ENCODE data around the gene SHB.
A peak's percentile ranks its signal among the peaks of the same experiment; 100 is the strongest.

Gene SHB

DNA sequence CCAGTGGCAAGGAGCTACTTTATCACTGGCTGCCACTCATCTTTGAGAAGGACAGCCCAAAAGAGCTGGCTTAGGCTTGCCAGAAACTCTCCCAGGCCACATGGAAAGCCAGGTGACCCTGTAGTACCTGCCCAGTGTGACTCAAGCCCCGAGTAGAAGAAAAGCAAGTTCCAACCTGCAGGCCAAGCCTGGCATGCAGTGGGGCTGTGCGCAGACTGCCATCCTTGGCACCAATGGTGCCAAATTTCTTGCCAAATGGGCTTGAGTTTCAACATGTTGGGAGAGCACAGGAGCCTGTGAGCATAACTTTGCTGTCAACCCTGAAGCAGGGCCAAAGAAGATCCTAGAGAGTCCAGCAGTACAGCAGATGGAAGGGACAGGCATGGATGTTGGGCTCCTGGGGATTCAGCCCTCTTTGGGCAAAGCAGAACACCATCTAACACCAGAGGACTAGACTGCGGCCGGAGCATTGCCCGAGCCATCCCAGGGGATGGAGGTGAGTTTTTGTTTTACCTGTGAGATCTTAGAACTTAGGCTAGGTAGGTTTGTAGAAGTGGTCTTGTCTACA lies 27.3 kb upstream of the SHB start:
- DNase-seq (ENCODE audit: low read depth in 1 of 2, low spot score in 1 of 2) = peak in 1 of 2 experiments; percentile 16
- TF ChIP-seq JUND (IDR thresholded peaks at IDR 0.05; ENCODE audit: low read depth) = no peak
- in situ Hi-C loops (cut with HindIII; ENCODE audit: low pct_unique_long_range_greater_than_20kb, low sequenced_read_pairs) = no loop called here

- in situ Hi-C loops (cut with HindIII; ENCODE audit: low pct_unique_long_range_greater_than_20kb, low sequenced_read_pairs) = no loop called here
- no peak for TF ChIP-seq JUND (IDR thresholded peaks at IDR 0.05; ENCODE audit: low read depth)
- DNase-seq (ENCODE audit: low read depth in 1 of 2, low spot score in 1 of 2) = no peak
Observed at GRCh38 chr9:38094165-38094564, 25.1 kb upstream of the SHB start.

GRCh38 chr9:38092656-38093055 lies 23.6 kb upstream of the SHB start:
- no peak for TF ChIP-seq JUND (IDR thresholded peaks at IDR 0.05; ENCODE audit: low read depth)
- no peak for DNase-seq (ENCODE audit: low read depth in 1 of 2, low spot score in 1 of 2)
- in situ Hi-C loops (cut with HindIII; ENCODE audit: low pct_unique_long_range_greater_than_20kb, low sequenced_read_pairs) = no loop called here

- DNase-seq (ENCODE audit: low read depth in 1 of 2, low spot score in 1 of 2) = no peak
- in situ Hi-C loops (cut with HindIII; ENCODE audit: low pct_unique_long_range_greater_than_20kb, low sequenced_read_pairs) = no loop called here
- TF ChIP-seq JUND (IDR thresholded peaks at IDR 0.05; ENCODE audit: low read depth) = no peak
Observed at GRCh38 chr9:38092200-38092524, 23.1 kb upstream of the SHB start.

DNA sequence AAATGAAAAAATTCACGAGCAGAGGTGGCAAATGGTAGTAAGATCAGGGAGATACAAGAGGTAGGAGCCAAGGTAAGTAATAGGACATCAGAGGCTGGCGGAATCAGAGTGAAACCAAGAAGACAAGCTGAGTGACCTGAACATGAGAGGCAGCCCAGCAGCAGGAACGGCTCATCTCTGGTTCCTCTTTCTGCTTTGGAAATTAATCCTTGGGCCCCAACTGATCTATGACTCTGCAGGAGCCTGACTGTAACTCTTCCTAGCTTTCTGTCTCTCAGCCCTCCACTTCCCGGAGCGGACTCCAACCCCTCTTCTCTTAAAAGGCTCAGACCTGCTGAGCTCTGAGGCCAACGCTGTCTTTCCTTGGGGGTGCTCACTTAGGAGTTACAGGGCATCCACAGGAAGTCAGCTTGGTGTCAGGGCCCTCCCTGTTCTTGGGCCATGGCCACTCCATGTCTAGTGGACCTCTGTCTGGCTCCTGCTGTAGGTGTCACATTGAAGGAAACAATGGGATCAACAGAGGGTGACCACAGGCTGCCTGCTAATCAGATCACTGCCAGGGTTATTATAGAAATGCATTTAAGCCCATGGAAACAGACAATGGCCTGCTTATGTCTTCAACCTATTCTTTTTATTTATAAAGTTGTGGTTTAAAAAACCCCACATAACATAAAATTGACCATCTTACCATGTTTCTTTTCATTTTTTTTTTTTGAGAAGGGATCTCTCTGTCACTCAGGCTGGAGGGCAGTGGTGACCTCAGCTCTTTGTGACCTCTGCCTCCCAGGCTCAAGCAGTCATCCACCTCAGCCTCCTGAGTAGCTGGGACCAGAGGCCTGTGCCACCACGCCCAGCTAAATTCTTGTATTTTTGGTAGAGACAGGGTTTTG lies 22.5 kb upstream of the SHB start:
- no peak for DNase-seq (ENCODE audit: low read depth in 1 of 2, low spot score in 1 of 2)
- in situ Hi-C loops (cut with HindIII; ENCODE audit: low pct_unique_long_range_greater_than_20kb, low sequenced_read_pairs) = no loop called here
- TF ChIP-seq JUND (IDR thresholded peaks at IDR 0.05; ENCODE audit: low read depth) = no peak

DNA sequence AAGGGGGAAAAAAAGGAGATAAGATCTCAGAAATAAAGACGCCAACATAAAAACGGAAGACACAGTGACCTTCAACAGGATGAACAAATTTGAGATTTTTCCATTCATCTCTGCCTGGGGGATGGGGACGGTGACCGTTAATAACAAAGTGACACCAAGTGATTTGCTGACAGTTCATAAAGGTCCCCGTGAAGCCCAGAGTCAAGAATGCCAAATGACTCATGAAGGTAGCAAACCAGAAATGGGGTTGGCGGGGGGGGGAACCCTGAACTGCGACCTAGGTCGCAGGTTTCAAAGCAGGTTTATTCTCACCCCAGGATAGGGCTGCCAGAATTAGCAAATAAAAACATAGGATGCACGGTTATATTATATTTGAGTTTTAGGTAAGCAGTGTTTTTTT lies 21.1 kb upstream of the SHB start:
- in situ Hi-C loops (cut with HindIII; ENCODE audit: low pct_unique_long_range_greater_than_20kb, low sequenced_read_pairs) = no loop called here
- no peak for TF ChIP-seq JUND (IDR thresholded peaks at IDR 0.05; ENCODE audit: low read depth)
- no peak for DNase-seq (ENCODE audit: low read depth in 1 of 2, low spot score in 1 of 2)

- TF ChIP-seq JUND (IDR thresholded peaks at IDR 0.05; ENCODE audit: low read depth) = no peak
- in situ Hi-C loops (cut with HindIII; ENCODE audit: low pct_unique_long_range_greater_than_20kb, low sequenced_read_pairs) = no loop called here
- no peak for DNase-seq (ENCODE audit: low read depth in 1 of 2, low spot score in 1 of 2)
Observed at GRCh38 chr9:38089387-38090165, 20.5 kb upstream of the SHB start.

DNA sequence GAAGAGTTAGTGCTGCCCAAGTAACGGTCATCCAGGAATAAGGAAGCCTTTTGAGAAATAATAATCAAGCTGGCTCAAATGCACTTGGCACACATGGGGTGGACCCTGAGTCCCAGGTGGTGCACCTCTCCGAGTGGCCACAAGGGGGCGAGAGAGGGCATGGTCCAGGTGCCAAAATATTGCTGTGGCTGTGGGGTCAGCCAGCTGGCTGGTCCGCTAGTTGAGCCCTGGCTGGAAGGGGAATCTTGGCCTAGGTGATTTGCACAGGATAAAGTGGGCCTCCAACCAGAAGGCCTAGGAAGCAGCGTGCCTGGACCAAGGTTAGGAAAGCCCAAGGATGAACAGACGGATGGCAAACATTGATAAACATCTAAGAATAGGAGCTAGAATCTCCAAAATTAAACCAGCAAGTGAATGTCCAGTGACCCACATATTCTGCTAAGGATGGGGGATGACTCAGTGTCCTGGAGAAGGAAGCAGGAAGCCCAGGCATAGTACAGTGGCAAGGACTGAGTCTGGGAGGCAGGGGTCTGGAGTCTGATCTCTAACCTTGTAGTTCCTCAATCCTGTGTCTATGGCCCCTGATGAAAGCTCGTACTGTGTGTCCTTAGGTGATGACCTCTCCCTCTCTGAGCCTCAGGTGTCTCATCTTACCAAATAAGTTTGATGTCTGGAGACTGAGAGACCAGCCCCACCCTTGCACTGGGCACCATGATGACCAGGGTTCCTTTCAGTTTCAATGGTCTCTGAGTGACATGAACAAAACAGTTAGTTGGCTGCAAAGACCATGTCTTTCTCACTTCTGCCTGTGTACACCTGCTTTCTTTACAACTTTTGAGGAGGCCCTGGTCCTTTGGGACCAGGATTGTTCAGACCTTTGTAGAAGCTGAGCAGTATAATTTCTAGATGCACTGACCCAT lies 19.2 kb upstream of the SHB start:
- peak in 1 of 2 experiments; percentile 54 for DNase-seq (ENCODE audit: low read depth in 1 of 2, low spot score in 1 of 2)
- in situ Hi-C loops (cut with HindIII; ENCODE audit: low pct_unique_long_range_greater_than_20kb, low sequenced_read_pairs) = no loop called here
- no peak for TF ChIP-seq JUND (IDR thresholded peaks at IDR 0.05; ENCODE audit: low read depth)

DNA sequence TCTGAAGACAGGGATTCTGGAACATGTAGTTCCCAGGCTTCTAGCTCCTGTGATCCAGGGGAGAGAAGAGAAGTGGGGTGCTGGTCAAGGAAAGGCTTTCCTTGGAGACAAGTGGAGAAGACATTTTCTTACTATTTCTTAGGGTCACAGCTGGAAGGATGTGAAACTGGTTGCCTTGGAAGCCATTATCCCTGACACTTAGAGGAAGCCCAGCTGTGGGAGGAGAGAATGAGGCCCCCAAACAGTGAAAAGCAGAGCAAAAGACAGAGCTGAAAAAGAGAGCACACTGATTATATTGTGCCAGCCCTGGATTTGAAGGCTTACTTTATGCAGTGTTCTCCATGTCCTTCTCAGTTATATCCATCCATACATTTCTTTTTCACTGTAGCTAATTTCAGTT lies 17.5 kb upstream of the SHB start:
- in situ Hi-C loops (cut with HindIII; ENCODE audit: low pct_unique_long_range_greater_than_20kb, low sequenced_read_pairs) = no loop called here
- no peak for TF ChIP-seq JUND (IDR thresholded peaks at IDR 0.05; ENCODE audit: low read depth)
- DNase-seq (ENCODE audit: low read depth in 1 of 2, low spot score in 1 of 2) = no peak

DNA sequence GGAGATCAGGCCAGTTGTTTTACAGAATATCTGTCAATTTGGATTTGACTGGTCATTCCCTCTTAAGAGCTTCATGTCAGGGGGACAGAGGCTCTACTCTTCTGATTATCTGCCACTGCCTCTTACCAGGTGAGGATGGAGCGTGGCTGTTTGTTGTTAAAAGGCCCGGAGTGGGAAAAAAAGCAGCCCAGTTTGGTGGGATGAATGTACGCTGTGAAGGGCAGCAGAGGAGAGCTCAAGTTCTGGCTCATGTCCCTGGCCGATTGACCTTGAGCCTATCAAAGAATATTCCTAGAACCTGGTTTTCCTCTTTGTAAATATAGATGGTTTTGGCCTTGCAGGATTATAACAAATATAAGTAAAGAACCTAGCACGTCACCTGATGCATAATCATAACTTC lies 16.3 kb upstream of the SHB start:
- in situ Hi-C loops (cut with HindIII; ENCODE audit: low pct_unique_long_range_greater_than_20kb, low sequenced_read_pairs) = no loop called here
- TF ChIP-seq JUND (IDR thresholded peaks at IDR 0.05; ENCODE audit: low read depth) = no peak
- DNase-seq (ENCODE audit: low read depth in 1 of 2, low spot score in 1 of 2) = no peak

DNA sequence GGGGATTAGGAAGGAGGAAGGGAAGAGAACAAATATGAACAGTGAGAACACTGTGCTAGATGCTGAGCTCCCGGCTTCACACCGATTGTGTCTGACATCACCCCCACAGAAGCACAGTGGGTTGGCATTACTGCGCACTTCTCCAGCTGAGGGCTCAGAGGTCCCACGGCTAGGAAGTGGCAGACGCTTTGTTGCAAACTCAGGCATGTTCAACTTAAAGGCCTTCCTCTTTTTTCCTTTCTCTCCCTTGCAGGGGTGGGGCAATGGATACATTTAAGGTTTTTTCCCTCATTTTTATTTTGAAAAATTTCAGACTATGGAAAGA lies 15.5 kb upstream of the SHB start:
- no peak for TF ChIP-seq JUND (IDR thresholded peaks at IDR 0.05; ENCODE audit: low read depth)
- peak in 1 of 2 experiments; percentile 58 for DNase-seq (ENCODE audit: low read depth in 1 of 2, low spot score in 1 of 2)
- in situ Hi-C loops (cut with HindIII; ENCODE audit: low pct_unique_long_range_greater_than_20kb, low sequenced_read_pairs) = no loop called here

- no peak for TF ChIP-seq JUND (IDR thresholded peaks at IDR 0.05; ENCODE audit: low read depth)
- DNase-seq (ENCODE audit: low read depth in 1 of 2, low spot score in 1 of 2) = peak in 1 of 2 experiments; percentile 89
- in situ Hi-C loops (cut with HindIII; ENCODE audit: low pct_unique_long_range_greater_than_20kb, low sequenced_read_pairs) = no loop called here
Observed at GRCh38 chr9:38083858-38084555, 15.0 kb upstream of the SHB start.
